ENCODE measurements around the gene GMDS. TPM values are rescaled to one million over a fixed set of nuclear protein-coding genes. Genes with fewer than 3 reads are reported as not detected.

Gene GMDS
- total RNA-seq, 1 experiment from 2014 or later, result 27.6 TPM

DNA sequence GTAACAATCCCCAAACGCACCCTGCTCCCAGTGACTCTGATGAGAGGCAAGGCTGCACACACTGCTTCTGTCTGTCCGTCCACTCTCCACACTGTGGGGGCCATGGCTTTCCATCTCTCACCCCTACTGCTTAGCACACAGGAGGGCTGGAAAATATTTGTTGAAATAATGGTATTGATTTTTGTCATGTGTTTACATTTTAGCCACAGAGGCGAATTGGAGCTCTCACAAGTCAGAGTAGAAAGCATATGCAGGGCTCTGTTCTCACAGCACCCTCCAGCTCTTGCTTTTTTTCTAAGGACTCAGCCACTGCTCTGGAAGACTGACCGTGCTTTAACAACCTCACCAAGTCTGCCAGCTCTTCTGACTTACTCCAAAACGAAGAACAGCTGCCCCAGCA is 273.8 kb downstream of the GMDS start:
- Histone ChIP-seq H3K23ac (ENCODE audit: insufficient read length, low read depth, low read length) (no peak overlapping the region), H3K4me2 (ENCODE audit: insufficient read depth, insufficient read length, low read length) (no peak overlapping the region), H2AK5ac (ENCODE audit: insufficient read length, low read length) (no peak overlapping the region), H3K4ac (ENCODE audit: low read depth, low read length) (no peak overlapping the region), H3K23me2 (ENCODE audit: insufficient read length, low read depth, low read length, poor library complexity, severe bottlenecking) (no peaks in the 10 kb centered on the region), H3K14ac (ENCODE audit: insufficient read depth, low read length) (no peak overlapping the region), H3T11ph (ENCODE audit: low read length) (no peak overlapping the region), H4K5ac (ENCODE audit: insufficient read length, low read depth, low read length) (no peak overlapping the region), H3K18ac (ENCODE audit: insufficient read length, low read depth, low read length) (no peak overlapping the region), H3K56ac (ENCODE audit: insufficient read length, low read depth, low read length) (no peak overlapping the region), H2BK5ac (ENCODE audit: insufficient read length, low read length) (no peak overlapping the region), H3K27ac (ENCODE audit: insufficient read length, low read depth, low read length) (no peak overlapping the region), H4K8ac (replicated peaks; ENCODE audit: insufficient read length, low read depth, low read length) (no peak overlapping the region), H2BK20ac (ENCODE audit: low read depth, low read length, poor library complexity, severe bottlenecking) (no peak overlapping the region), H3K9me3 (ENCODE audit: control insufficient read depth, low read depth, low read length) (no peaks in the 10 kb centered on the region), H3K27me3 (ENCODE audit: insufficient read depth, low read length) (no peaks in the 10 kb centered on the region), H3K79me2 (ENCODE audit: insufficient read depth, low read length) (no peaks in the 10 kb centered on the region), H4K91ac (ENCODE audit: insufficient read length, low read depth, low read length) (no peak overlapping the region), H2BK12ac (ENCODE audit: insufficient read length, low read depth, low read length) (no peak overlapping the region), H3K9ac (ENCODE audit: extremely low read depth, insufficient read length, low read length) (no peak overlapping the region), H3K4me1 (ENCODE audit: insufficient read depth, low read length) (no peaks in the 10 kb centered on the region; the same call in 1 of the 2 replicates), H3K79me1 (ENCODE audit: insufficient read depth, low read depth, low read length, poor library complexity, severe bottlenecking) (no peaks in the 10 kb centered on the region), H2BK120ac (ENCODE audit: low read depth, low read length, poor library complexity, severe bottlenecking) (no peak overlapping the region), H4K20me1 (ENCODE audit: control insufficient read depth, insufficient read depth, insufficient read length) (no peaks in the 10 kb centered on the region), H2BK15ac (ENCODE audit: low read depth, low read length) (no peak overlapping the region), H2AFZ (ENCODE audit: low read length) (no peak overlapping the region)
- DNase-seq, result no peak
- H3K4me1 Mint-ChIP-seq, result 0 out of 4 replicates have a peak, but pooled peaks cover 0 to 2% of the 10 kb centered on the region in 2 experiments
- H3K27me3 Mint-ChIP-seq (ENCODE audit: low read depth), result no peaks in the 10 kb centered on the region
- TF ChIP-seq, protein P1, sequence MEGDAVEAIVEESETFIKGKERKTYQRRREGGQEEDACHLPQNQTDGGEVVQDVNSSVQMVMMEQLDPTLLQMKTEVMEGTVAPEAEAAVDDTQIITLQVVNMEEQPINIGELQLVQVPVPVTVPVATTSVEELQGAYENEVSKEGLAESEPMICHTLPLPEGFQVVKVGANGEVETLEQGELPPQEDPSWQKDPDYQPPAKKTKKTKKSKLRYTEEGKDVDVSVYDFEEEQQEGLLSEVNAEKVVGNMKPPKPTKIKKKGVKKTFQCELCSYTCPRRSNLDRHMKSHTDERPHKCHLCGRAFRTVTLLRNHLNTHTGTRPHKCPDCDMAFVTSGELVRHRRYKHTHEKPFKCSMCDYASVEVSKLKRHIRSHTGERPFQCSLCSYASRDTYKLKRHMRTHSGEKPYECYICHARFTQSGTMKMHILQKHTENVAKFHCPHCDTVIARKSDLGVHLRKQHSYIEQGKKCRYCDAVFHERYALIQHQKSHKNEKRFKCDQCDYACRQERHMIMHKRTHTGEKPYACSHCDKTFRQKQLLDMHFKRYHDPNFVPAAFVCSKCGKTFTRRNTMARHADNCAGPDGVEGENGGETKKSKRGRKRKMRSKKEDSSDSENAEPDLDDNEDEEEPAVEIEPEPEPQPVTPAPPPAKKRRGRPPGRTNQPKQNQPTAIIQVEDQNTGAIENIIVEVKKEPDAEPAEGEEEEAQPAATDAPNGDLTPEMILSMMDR (conservative IDR thresholded peaks at IDR 0.05), result no peak
- H3K4me3 Mint-ChIP-seq, result no peak overlapping the region
- no peaks in the 10 kb centered on the region for H3K9me3 Mint-ChIP-seq
- no peaks in the 10 kb centered on the region for H3K36me3 Mint-ChIP-seq (ENCODE audit: insufficient read depth in 1 of 3, low read depth in 3 of 3)
- no CpG with 5 or more reads among the region's 5 CpGs for WGBS (ENCODE audit: extremely low coverage, insufficient read length, low lambda C conversion rate)
- H3K27ac Mint-ChIP-seq, result peak overlapping the region; percentile 63 to 86 (median 78); a peak in 4 of 7 replicates
